ENCODE measurements around the gene TTBK1.

Gene TTBK1

DNA sequence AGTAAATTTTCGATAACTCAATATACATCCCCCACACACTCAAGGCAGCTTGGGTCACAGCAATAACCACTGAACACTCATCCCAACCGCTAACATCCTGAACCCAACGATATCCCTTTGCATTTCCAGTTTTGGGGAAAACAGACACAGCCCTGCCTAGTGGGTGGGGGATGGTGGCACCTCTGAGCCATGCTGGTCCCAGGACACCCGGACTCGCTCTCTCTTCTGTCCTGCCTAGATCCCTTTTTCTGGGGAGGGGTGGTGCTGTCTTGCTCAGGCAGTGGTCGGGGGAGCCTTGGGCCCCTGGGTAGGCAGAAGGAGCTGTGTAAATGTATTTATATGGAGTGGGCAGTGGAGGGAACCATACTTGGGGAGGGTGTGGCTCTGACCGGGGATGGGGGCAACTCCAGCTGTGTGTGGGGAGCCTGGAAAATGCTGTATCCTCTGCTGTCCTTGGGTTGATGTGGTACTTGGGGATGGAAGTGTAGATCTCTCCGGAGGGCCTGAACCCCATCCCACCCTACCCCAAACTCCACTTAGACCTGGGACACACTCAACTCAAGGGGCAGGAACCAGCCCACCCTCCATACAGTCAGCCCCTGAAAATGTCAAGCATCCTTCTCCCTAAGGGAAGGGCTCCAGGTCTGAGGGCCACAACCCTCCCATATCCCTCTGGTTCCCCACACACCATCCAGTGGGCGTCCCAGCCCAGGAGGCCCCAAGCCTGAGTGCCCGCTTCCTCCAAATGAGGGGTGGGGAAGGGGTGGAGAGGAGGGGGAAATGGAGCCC lies 31.0 kb downstream of the TTBK1 start:
- DNase-seq: no peak

- DNase-seq: no peak
Observed at GRCh38 chr6:43274916-43275597, 31.8 kb downstream of the TTBK1 start.

- peak; percentile 48 for DNase-seq
Observed at GRCh38 chr6:43275801-43276576, 32.7 kb downstream of the TTBK1 start.

GRCh38 chr6:43276577-43277305 lies 33.5 kb downstream of the TTBK1 start:
- DNase-seq: no peak

- DNase-seq: no peak
Observed at GRCh38 chr6:43277306-43277642, 34.0 kb downstream of the TTBK1 start.

DNA sequence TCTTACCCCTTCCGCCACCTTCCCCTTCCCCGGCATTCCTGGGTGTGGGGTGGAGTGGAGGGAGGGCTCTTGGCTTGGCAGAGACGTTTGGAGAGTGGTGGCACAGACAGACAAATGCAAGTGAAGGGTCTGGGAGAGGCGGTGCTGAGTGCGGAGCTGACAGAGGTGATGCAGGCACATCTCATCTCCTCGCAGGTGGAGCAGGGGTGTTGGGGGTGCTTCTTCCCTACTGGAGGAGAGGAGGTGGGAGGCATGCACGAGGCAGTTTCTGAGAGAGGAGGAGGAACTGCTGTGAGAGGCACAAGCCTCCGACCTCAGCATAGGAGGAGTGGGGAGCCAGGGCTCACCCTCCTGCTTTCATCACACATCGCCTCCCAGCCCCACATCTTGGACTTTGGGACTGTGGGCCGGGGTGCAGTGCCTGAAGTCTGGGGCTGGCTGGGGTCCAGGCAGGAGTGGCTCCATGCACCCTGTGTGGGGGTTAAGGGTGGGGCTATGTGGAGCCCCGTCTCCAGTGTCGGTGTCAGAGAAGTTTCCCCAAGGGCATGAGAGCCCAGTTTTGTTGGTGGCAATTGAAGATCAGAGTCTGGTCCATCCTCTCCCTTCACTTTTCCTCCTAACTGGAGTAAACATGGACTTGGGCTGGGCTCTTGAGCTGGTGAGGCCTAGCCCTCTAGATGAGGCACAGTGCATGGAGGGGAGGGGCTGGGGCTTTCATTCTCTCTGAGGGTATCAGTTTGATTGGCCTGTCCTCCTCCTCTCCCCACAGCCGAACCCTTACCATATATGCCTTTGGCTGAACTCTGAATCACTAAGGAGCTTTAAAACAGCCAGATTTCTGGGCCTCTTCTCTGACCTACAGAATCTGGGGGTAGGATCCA lies 34.6 kb downstream of the TTBK1 start:
- DNase-seq: no peak

GRCh38 chr6:43278524-43279078 lies 35.3 kb downstream of the TTBK1 start:
- DNase-seq: no peak

DNA sequence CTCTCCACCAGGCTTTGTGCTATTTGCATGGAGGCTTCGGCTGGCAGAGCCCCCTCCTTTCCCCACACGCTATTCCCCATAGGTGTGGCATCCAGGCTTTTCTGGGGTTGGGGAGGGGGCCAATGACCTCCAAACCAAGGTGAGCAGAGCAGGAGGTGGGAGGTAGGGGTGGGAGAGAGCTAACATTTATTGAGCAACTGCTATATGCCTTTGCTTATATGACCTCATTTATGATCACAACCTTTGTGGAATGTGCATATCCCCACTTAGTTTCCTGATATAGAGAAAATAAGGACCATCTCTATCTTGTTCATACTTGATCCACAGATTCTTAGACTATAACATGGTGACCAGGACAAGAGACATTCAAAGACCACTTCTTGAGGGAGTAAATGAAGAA lies 37.0 kb downstream of the TTBK1 start:
- DNase-seq: no peak

- no peak for DNase-seq
Observed at GRCh38 chr6:43282060-43282459, 38.8 kb downstream of the TTBK1 start.

- DNase-seq: no peak
Observed at GRCh38 chr6:43282636-43283513, 39.6 kb downstream of the TTBK1 start.

GRCh38 chr6:43283514-43283901 lies 40.2 kb downstream of the TTBK1 start:
- DNase-seq: no peak

DNA sequence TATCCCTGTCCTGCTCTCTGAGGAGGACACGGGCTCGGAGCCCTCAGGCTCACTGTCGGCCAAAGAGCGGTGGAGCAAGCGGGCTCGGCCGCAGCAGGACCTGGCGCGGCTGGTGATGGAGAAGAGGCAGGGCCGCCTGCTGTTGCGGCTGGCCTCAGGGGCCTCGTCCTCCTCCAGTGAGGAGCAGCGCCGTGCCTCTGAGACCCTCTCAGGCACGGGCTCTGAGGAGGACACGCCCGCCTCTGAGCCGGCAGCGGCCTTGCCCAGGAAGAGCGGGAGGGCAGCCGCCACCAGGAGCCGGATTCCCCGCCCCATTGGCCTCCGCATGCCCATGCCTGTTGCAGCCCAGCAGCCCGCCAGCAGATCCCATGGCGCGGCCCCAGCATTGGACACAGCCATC lies 40.6 kb downstream of the TTBK1 start:
- no peak for DNase-seq

- no peak for DNase-seq
Observed at GRCh38 chr6:43284991-43285781, 41.9 kb downstream of the TTBK1 start.

- no peak for DNase-seq
Observed at GRCh38 chr6:43285832-43286231, 42.6 kb downstream of the TTBK1 start.

DNA sequence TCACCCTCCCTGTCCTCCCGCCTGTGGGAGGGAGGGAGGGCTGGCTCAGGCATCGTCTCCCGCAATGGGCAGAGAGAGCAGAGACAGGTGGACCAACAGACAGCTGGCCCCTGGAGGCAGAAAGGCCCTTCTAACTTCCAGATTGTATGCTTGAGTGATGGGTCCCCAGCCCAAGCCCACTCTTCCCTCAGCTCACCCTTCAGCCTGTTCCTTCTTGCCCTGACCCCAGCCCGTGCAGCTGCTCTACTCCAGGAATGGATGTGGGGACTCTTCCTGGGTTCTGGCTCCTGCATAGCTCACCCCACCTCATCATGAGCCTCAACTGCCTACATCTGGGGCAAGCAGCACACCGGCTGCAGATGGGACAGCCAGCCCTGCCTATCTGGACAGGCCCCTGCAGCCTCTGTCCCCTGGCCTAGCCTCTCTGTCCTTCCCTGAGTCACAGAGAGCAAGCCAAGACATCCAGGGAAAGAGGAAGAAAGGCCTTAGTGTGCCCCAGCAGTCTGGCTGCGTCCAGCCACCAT lies 43.2 kb downstream of the TTBK1 start:
- DNase-seq: no peak

DNA sequence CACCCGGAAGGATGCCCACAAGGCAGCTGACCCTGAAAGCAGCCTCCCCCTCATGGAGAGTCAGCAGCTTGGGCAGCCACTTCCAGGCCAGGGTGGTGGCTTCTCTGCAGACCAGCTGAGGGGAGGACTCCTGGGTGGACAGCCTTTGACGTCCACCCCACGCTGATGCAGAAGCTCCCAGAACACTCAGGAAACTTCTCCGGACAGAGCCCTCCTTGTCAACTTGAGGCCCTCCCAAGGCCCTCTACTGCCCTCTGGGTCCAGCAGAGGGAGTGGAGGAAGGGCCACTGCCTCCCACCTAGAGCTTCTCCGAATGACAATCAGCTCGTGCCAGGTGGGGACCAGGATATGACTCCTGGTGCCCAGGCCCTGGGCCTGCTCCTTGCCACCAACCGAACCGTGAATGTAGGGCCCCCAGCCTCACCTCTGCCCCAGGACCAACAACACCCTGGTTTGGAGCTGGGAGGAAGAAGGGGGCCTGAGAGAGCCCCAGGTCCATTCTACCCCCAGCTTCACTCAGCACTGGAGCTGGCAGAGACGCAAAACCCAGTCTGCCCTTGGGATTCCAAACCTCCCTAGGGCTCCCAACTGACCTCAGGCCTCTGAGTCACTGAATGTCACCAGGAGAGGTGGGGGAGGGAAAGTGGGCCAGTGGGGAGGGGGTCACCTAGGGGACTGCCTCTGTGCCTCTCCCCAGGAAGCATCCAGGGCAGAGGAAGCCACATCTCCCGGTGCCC lies 43.9 kb downstream of the TTBK1 start:
- no peak for DNase-seq

DNA sequence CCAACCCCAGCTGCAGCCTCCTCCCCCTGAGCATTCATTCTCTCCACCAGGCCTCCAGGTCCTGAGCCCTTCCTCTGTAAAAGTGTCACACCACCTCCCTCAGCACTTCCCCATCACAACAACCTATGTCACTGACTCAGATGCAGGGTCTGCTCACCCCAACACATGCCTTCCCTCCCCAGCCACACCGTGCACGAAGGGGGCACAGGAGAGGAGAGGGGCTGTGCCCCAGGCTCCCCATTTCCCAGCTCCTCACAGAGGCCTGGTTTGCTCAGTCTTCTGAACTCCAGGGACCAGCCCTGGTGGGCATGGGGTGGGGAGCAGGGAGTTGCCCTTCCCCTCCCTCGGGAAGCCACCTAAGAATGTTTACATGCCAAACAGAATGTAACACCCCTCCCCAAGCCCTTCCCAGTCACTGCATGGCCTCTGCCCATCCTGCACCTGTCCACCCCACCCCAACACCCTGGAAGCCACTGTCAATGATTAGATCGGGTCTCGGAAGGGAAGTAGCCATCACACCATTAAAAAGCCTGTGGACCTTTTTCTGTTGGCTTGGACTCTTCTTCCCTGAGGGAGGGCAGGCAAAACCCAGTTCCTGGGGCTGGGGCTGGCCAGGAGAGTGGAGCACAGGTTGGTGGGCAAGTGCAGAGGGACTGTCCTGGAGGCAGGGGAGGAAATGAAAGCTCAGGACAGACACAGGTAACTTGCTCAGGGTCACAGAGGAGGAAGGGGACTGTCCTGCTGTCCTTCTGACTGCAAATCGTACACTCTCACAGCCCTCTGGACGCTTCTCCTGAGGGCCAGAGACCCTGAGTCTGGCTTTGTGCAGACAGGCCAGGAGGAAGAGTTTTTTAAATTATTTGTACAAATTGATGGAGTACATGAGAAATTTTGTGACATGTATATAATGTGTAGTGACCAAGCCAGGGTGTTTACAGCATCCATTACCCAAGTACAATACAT lies 44.7 kb downstream of the TTBK1 start:
- no peak for DNase-seq
